ENCODE data around the gene PTEN.
"Not testable (repeated sequence)": the region's sequence is repeated elsewhere in the genome, so short reads cannot be mapped to it uniquely, and the experiment has no call there.

PTEN gene

GRCh38 chr10:87846023-87846422 lies 17.4 kb upstream of the PTEN start:
- no peak for DNase-seq

- DNase-seq, result not testable (repeated sequence)
These were observed 16.7 kb upstream of the PTEN start for GRCh38 chr10:87846711-87847110.

- no peak for DNase-seq
These were observed 15.9 kb upstream of the PTEN start for GRCh38 chr10:87847550-87847949.

GRCh38 chr10:87849001-87849400 lies 14.4 kb upstream of the PTEN start:
- DNase-seq, result no peak

GRCh38 chr10:87850742-87851205 lies 12.7 kb upstream of the PTEN start:
- DNase-seq, result peak; percentile 98

GRCh38 chr10:87852089-87852488 lies 11.3 kb upstream of the PTEN start:
- DNase-seq, result no peak

GRCh38 chr10:87855247-87855646 lies 8.2 kb upstream of the PTEN start:
- not testable (repeated sequence) for DNase-seq

- not testable (repeated sequence) for DNase-seq
These were observed 7.8 kb upstream of the PTEN start for GRCh38 chr10:87855665-87856064.

- DNase-seq, result peak; percentile 99 to 100
These were observed 3.1 kb upstream of the PTEN start for GRCh38 chr10:87860156-87860795.

- peak; percentile 52 to 75 for DNase-seq
These were observed 2.5 kb upstream of the PTEN start for GRCh38 chr10:87860816-87861403.

- DNase-seq, result peak; percentile 88 to 89
These were observed 1.9 kb upstream of the PTEN start for GRCh38 chr10:87861566-87861952.

GRCh38 chr10:87861953-87862678 lies 1.3 kb upstream of the PTEN start:
- peak; percentile 100 for DNase-seq

- DNase-seq, result peak; percentile 80 to 86
These were observed 759 bp upstream of the PTEN start for GRCh38 chr10:87862679-87863052.

GRCh38 chr10:87863951-87864495 lies 598 bp downstream of the PTEN start:
- not testable (repeated sequence) for DNase-seq

- peak; percentile 59 to 71 for DNase-seq
These were observed 1.2 kb downstream of the PTEN start for GRCh38 chr10:87864496-87865059.

GRCh38 chr10:87865241-87865881 lies 1.9 kb downstream of the PTEN start:
- DNase-seq, result peak; percentile 67 to 70

GRCh38 chr10:87866412-87866974 lies 3.1 kb downstream of the PTEN start:
- DNase-seq, result peak; percentile 59 to 70

GRCh38 chr10:87867453-87867852 lies 4.0 kb downstream of the PTEN start:
- peak; percentile 55 to 60 for DNase-seq

GRCh38 chr10:87868277-87868676 lies 4.9 kb downstream of the PTEN start:
- DNase-seq, result peak; percentile 81 to 90

- DNase-seq, result not testable (repeated sequence)
These were observed 5.7 kb downstream of the PTEN start for GRCh38 chr10:87869139-87869538.

GRCh38 chr10:87869773-87870551 lies 6.5 kb downstream of the PTEN start:
- DNase-seq, result peak in 1 of 2 experiments; percentile 44

GRCh38 chr10:87872828-87873227 lies 9.4 kb downstream of the PTEN start:
- no peak for DNase-seq
